Neural crest cell (in vitro differentiated cells): ENCODE data around the gene SSBP2. TPM values are rescaled to one million over a fixed set of nuclear protein-coding genes. Genes with fewer than 3 reads are reported as not detected.

Experiments used
- DNase-seq: peaks from one replicate; pipeline ENCODE4 v3.0.0; 2021; ENCODE audit warnings: low read depth, mixed read lengths, low spot score
- H3K27ac Mint-ChIP-seq: one replicate; pipeline ENCODE4 v1.8.0; 2021; ENCODE audit warnings: mild to moderate bottlenecking, mixed read lengths; ENCODE audit not compliant: unreplicated experiment
- H3K27me3 Mint-ChIP-seq: 2 replicates; pipeline ENCODE4 v1.8.0; 2021; ENCODE audit warnings: low read depth, mild to moderate bottlenecking, mixed read lengths
- H3K36me3 Mint-ChIP-seq: 2 replicates; pipeline ENCODE4 v1.8.0; 2021; ENCODE audit warnings: low read depth, mild to moderate bottlenecking, mixed read lengths
- H3K4me1 Mint-ChIP-seq: 2 replicates; pipeline ENCODE4 v1.8.0; 2021; ENCODE audit warnings: mixed read lengths
- H3K4me3 Mint-ChIP-seq: one replicate; pipeline ENCODE4 v1.8.0; 2021; ENCODE audit warnings: mild to moderate bottlenecking, mixed read lengths
- H3K9me3 Mint-ChIP-seq: 2 replicates; pipeline ENCODE4 v1.8.0; 2021; ENCODE audit warnings: mixed read lengths
- total RNA-seq: library from RNA; stranded (reverse); gene quantifications from 2 replicates; pipeline ENCODE4 v1.2.1, GENCODE V29; 2021
- TF ChIP-seq, protein P1 (sequence below): fragments of 200-600 bp; sonication (generic); conservative IDR thresholded peaks from 2 replicates; pipeline ENCODE4 v1.5.0; 2021; ENCODE audit warnings: antibody characterized with exemption, mild to moderate bottlenecking

Gene SSBP2
- total RNA-seq, 1 donor from 2014 or later, result 81.7 TPM

DNA sequence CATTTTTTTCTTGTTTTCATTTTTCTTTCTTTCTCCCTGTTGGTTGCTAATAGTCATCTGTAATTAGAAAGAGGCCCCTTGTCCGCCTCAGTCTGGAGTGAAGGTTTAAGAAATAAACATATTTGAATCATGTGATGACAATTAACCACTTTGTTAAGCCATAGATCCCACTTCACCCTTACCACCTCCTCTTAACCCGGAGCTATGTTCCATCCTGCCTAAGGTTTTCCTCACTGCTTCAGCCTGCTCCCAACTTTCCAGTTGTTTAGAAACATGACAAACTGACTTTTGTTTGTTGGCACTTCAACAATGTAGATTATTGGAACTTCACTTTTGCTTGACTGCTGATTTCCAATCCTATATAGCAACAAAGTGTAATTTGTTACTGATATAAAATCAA, 37.4 kb upstream of the SSBP2 start:
- peak overlapping the region; percentile 48 for H3K4me3 Mint-ChIP-seq
- H3K9me3 Mint-ChIP-seq, result no peaks in the 10 kb centered on the region
- peak overlapping the region; percentile 60 for H3K27ac Mint-ChIP-seq
- no peak for DNase-seq
- TF ChIP-seq, protein P1, sequence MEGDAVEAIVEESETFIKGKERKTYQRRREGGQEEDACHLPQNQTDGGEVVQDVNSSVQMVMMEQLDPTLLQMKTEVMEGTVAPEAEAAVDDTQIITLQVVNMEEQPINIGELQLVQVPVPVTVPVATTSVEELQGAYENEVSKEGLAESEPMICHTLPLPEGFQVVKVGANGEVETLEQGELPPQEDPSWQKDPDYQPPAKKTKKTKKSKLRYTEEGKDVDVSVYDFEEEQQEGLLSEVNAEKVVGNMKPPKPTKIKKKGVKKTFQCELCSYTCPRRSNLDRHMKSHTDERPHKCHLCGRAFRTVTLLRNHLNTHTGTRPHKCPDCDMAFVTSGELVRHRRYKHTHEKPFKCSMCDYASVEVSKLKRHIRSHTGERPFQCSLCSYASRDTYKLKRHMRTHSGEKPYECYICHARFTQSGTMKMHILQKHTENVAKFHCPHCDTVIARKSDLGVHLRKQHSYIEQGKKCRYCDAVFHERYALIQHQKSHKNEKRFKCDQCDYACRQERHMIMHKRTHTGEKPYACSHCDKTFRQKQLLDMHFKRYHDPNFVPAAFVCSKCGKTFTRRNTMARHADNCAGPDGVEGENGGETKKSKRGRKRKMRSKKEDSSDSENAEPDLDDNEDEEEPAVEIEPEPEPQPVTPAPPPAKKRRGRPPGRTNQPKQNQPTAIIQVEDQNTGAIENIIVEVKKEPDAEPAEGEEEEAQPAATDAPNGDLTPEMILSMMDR, result no peak
- no peaks in the 10 kb centered on the region for H3K36me3 Mint-ChIP-seq
- peaks cover 31% of the 10 kb centered on the region for H3K4me1 Mint-ChIP-seq
- no peaks in the 10 kb centered on the region for H3K27me3 Mint-ChIP-seq

DNA sequence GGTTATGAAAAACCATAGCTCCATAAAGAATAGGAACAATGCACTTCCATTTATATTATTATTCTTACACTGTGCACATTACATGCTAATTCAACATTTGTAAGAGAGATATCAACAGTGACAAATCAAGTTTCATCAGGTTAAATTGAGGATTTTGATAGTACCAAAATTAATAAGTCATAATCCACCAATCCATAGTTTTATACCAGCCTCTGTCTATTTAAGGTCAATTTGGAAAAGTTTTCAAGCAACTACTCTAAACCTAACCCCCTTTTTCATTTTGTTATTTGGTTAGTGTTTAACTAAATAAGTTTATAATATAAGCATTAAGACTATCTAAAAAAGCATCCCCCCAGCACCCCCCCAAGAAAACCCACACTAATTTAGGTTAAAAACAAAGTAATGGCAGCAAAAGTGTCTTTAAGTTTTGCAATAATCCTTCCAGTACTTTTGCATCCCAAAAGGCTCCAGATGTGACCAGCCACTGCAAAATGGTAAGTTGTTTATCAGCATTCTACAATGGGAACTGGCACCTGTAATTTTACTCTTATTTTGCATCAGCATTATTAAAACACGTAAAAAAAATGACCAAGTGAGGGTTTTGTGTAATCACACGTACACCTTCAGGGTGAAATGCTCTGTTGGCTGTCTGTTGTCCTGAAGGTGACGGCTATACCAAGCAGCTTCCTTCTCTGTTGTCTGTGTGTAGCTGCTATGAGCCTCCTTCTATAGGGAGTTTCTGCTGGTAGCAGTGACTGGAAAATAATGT, 36.8 kb upstream of the SSBP2 start:
- Mint-ChIP-seq H3K4me1 (peaks cover 37% of the 10 kb centered on the region), H3K27me3 (no peaks in the 10 kb centered on the region), H3K9me3 (no peaks in the 10 kb centered on the region), H3K4me3 (peak overlapping the region; percentile 48), H3K36me3 (no peaks in the 10 kb centered on the region), H3K27ac (peak overlapping the region; percentile 60)
- DNase-seq, result peak; percentile 44
- TF ChIP-seq, protein P1, result no peak

GRCh38 chr5:81786991-81787390, 36.1 kb upstream of the SSBP2 start:
- Mint-ChIP-seq H3K27ac (peak overlapping the region; percentile 35), H3K9me3 (no peaks in the 10 kb centered on the region), H3K36me3 (no peaks in the 10 kb centered on the region), H3K4me3 (peak overlapping the region; percentile 35), H3K27me3 (no peaks in the 10 kb centered on the region), H3K4me1 (peaks cover 37% of the 10 kb centered on the region)
- TF ChIP-seq, protein P1, result no peak
- no peak for DNase-seq

DNA sequence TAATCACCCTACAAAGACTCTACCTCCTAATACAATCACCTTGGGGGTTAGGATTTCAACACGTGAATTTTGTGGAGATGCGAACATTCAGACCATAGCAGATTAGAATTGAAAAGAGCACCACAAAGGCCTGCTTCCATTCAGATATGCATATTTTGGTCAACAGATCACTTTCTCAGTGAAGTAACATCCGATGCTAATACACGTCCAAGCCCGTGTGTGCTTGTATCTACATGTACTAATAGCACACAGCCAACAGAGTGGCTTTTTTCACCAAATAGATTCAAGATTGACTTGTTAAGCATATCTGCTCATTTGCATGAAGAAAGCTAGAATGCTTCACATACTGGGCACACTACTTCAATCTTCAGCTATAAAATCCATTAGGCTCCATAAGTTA, 35.6 kb upstream of the SSBP2 start:
- H3K4me3 Mint-ChIP-seq, result no peak overlapping the region

DNA sequence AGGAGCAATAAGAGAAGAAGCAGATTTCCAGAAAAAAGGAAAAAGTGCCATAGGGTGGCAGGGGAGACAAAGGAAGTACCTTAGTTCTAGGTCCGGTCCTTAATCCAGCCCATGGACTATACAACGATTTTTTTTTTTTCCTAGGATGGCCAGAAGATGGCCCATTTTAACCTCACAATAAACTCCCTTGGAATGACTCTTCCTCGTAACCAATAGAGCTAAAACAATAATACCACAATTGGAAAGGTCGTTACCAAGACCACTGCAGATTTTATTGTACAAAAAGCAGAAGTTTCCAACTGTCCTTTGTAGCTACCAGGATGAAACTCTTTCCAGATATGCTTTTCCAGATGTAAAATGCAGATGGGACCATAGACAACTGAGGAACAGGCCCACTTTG, 34.4 kb upstream of the SSBP2 start:
- TF ChIP-seq, protein P1, result no peak
- H3K4me3 Mint-ChIP-seq, result no peak overlapping the region
- H3K36me3 Mint-ChIP-seq, result no peaks in the 10 kb centered on the region
- no peaks in the 10 kb centered on the region for H3K27me3 Mint-ChIP-seq
- no peak for DNase-seq
- no peaks in the 10 kb centered on the region for H3K9me3 Mint-ChIP-seq
- H3K27ac Mint-ChIP-seq, result no peak overlapping the region
- peaks cover 37% of the 10 kb centered on the region for H3K4me1 Mint-ChIP-seq

More for the DNA sequence above, 35.6 kb upstream of the SSBP2 start:
- H3K9me3 Mint-ChIP-seq, result no peaks in the 10 kb centered on the region
- H3K27ac Mint-ChIP-seq, result no peak overlapping the region
- H3K27me3 Mint-ChIP-seq, result no peaks in the 10 kb centered on the region
- peaks cover 37% of the 10 kb centered on the region for H3K4me1 Mint-ChIP-seq
- DNase-seq, result no peak
- TF ChIP-seq, protein P1, result no peak
- H3K36me3 Mint-ChIP-seq, result no peaks in the 10 kb centered on the region
